Right lobe of liver (tissue), 4 donors: ENCODE measurements around the gene HCAR3.

Source experiments
- POLR2A ChIP-seq: fragments of 450-650 bp; IDR thresholded peaks from one replicate; pipeline ENCODE4 v1.6.1; 2017; ENCODE audit warnings: antibody characterized with exemption, mild to moderate bottlenecking
- TF ChIP-seq, protein P1 (sequence below), 4 donors: fragments of 200-600 bp in 3 of 4; fragments of 450-650 bp in 1 of 4; IDR thresholded peaks; one replicate each; pipeline versions ENCODE4 v1.5.1 to v1.8.0; 2016 to 2022; ENCODE audit warnings: antibody characterized with exemption in 4 of 4, mild to moderate bottlenecking in 2 of 4
- donor health status: DM: no; HTN: no; CAD: no.
- donor health status: DM: no; HTN: no; CAD: no.
- donor health status: DM: no; HTN: yes; CAD: no.

DNA sequence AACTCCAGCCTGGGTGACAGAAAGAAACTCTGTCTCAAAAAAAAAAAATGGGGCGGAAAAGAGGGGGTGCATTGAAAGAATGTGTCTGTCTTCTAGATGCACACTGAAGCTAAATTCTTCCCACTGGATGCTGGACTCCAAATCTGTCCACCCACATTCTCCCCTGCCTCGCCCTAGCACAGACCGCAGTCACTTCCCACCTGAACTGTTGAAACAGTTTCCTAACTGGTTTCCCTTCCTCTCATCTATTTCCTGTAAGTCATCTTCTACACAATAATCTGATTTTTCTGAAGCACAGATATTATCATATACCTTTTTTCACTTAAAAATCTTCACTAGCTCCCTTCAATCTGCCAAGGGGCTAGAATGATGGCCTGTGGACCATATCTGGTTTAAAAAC is 15.6 kb upstream of the HCAR3 start:
- TF ChIP-seq, protein P1, sequence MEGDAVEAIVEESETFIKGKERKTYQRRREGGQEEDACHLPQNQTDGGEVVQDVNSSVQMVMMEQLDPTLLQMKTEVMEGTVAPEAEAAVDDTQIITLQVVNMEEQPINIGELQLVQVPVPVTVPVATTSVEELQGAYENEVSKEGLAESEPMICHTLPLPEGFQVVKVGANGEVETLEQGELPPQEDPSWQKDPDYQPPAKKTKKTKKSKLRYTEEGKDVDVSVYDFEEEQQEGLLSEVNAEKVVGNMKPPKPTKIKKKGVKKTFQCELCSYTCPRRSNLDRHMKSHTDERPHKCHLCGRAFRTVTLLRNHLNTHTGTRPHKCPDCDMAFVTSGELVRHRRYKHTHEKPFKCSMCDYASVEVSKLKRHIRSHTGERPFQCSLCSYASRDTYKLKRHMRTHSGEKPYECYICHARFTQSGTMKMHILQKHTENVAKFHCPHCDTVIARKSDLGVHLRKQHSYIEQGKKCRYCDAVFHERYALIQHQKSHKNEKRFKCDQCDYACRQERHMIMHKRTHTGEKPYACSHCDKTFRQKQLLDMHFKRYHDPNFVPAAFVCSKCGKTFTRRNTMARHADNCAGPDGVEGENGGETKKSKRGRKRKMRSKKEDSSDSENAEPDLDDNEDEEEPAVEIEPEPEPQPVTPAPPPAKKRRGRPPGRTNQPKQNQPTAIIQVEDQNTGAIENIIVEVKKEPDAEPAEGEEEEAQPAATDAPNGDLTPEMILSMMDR (IDR thresholded peaks at IDR 0.05): no peak
- no peak for TF ChIP-seq POLR2A
